ENCODE data around the gene PLPPR3.

PLPPR3 gene

GRCh38 chr19:808423-808775 is 13.4 kb downstream of the PLPPR3 start:
- DNase-seq (ENCODE audit: low spot score) = no peak

GRCh38 chr19:807627-808422 is 13.9 kb downstream of the PLPPR3 start:
- no peak for DNase-seq (ENCODE audit: low spot score)

GRCh38 chr19:806815-807421 is 14.8 kb downstream of the PLPPR3 start:
- no peak for DNase-seq (ENCODE audit: low spot score)

GRCh38 chr19:805600-806550 is 15.9 kb downstream of the PLPPR3 start:
- no peak for DNase-seq (ENCODE audit: low spot score)

- no peak for DNase-seq (ENCODE audit: low spot score)
Observed at GRCh38 chr19:805166-805551, 16.6 kb downstream of the PLPPR3 start.

- no peak for DNase-seq (ENCODE audit: low spot score)
Observed at GRCh38 chr19:804419-805165, 17.2 kb downstream of the PLPPR3 start.

GRCh38 chr19:803686-804418 is 17.9 kb downstream of the PLPPR3 start:
- no peak for DNase-seq (ENCODE audit: low spot score)

- no peak for DNase-seq (ENCODE audit: low spot score)
Observed at GRCh38 chr19:803099-803561, 18.6 kb downstream of the PLPPR3 start.

GRCh38 chr19:802498-803098 is 19.2 kb downstream of the PLPPR3 start:
- DNase-seq (ENCODE audit: low spot score) = no peak

GRCh38 chr19:801861-802497 is 19.8 kb downstream of the PLPPR3 start:
- no peak for DNase-seq (ENCODE audit: low spot score)

- no peak for DNase-seq (ENCODE audit: low spot score)
Observed at GRCh38 chr19:801030-801860, 20.5 kb downstream of the PLPPR3 start.

GRCh38 chr19:800360-801029 is 21.3 kb downstream of the PLPPR3 start:
- no peak for DNase-seq (ENCODE audit: low spot score)

- DNase-seq (ENCODE audit: low spot score) = peak; percentile 50
Observed at GRCh38 chr19:799076-799881, 22.5 kb downstream of the PLPPR3 start.

GRCh38 chr19:798415-799075 is 23.2 kb downstream of the PLPPR3 start:
- DNase-seq (ENCODE audit: low spot score) = no peak

GRCh38 chr19:797528-798414 is 24.0 kb downstream of the PLPPR3 start:
- DNase-seq (ENCODE audit: low spot score) = peak; percentile 89
